HCT116 (cell line): Measurements from ENCODE around the gene C21orf91.

Experiments used
- ATF3 ChIP-seq: IDR thresholded peaks from 2 replicates; pipeline ENCODE4 v1.6.1; 2012
- CTCF ChIP-seq, 3 experiments: fragments of 200-600 bp in 1 of 3; sonication (generic) in 1 of 3; IDR thresholded peaks in 2 of 3; conservative IDR thresholded peaks in 1 of 3; 2 replicates each; pipeline ENCODE4 v1.5.1; 2012 to 2017; ENCODE audit warnings: low read depth in 2 of 3, low read length in 2 of 3, antibody characterized with exemption in 1 of 3, borderline replicate concordance in 1 of 3, control low read depth in 1 of 3, mild to moderate bottlenecking in 1 of 3, mixed read lengths in 1 of 3, mixed run types in 1 of 3, moderate library complexity in 1 of 3; ENCODE audit not compliant: insufficient read depth in 1 of 3
- EGR1 ChIP-seq: IDR thresholded peaks from 2 replicates; pipeline ENCODE4 v1.6.1; 2012; ENCODE audit warnings: low read depth
- EZH2 ChIP-seq: fragments of 200-600 bp; sonication (generic); IDR thresholded peaks from 2 replicates; pipeline ENCODE4 v1.6.1; 2017; ENCODE audit warnings: antibody characterized with exemption, mixed run types
- FOSL1 ChIP-seq: IDR thresholded peaks from 2 replicates; pipeline ENCODE4 v1.6.1; 2012; ENCODE audit warnings: low read depth
- MAX ChIP-seq: IDR thresholded peaks from 2 replicates; pipeline ENCODE4 v1.6.1; 2012
- POLR2A ChIP-seq: IDR thresholded peaks from 2 replicates; pipeline ENCODE4 v1.7.0; 2011; ENCODE audit warnings: borderline replicate concordance; ENCODE audit not compliant: insufficient read depth, insufficient read length; ENCODE audit errors: extremely low read depth
- POLR2AphosphoS5 ChIP-seq: IDR thresholded peaks from 2 replicates; pipeline ENCODE4 v1.6.1; 2011; ENCODE audit warnings: mild to moderate bottlenecking, low read depth, low read length, moderate library complexity
- SIN3A ChIP-seq: IDR thresholded peaks from 2 replicates; pipeline ENCODE4 v1.6.1; 2012; ENCODE audit warnings: low read depth
- ZNF274 ChIP-seq: fragments of 200-500 bp; sonication (Bioruptor generic); IDR thresholded peaks from 2 replicates; pipeline ENCODE4 v1.6.1; 2014; ENCODE audit warnings: mild to moderate bottlenecking, low read depth, low read length, inconsistent platforms

GRCh38 chr21:17819114-17819876 lies at the start of gene C21orf91:
- TF ChIP-seq SIN3A (no peak), EZH2 (no peak), FOSL1 (no peak), CTCF (IDR thresholded peaks at IDR 0.05 in 2 of 3, conservative IDR thresholded peaks at IDR 0.05 in 1 of 3; ENCODE audit: borderline replicate concordance in 1 of 3, insufficient read depth in 1 of 3, low read depth in 2 of 3, low read length in 2 of 3) (no peak), POLR2AphosphoS5 (peak; percentile 83), MAX (0 out of 2 replicates have a peak, but pooled peaks have one; percentile 48), POLR2A (peak; percentile 51), ATF3 (no peak), ZNF274 (no peak), EGR1 (peak; percentile 93; the same call in 1 of the 2 replicates)
